HEK293 (cell line): Measurements from ENCODE around the gene TMEM161B.

Source experiments
- CTCF ChIP-seq: fragments of 450-650 bp; formaldehyde crosslinking; IDR thresholded peaks from 2 replicates; pipeline ENCODE4 v1.5.1; 2016; ENCODE audit warnings: missing biosample characterization, missing genetic modification characterization
- TSHZ1 ChIP-seq: fragments of 450-650 bp; formaldehyde crosslinking; IDR thresholded peaks from 2 replicates; pipeline ENCODE4 v1.5.1; 2016; ENCODE audit warnings: missing biosample characterization, missing genetic modification characterization, borderline replicate concordance
- ZBTB11 ChIP-seq: fragments of 450-650 bp; formaldehyde crosslinking; conservative IDR thresholded peaks from 2 replicates; pipeline ENCODE4 v1.5.1; 2016; ENCODE audit warnings: low read depth, missing biosample characterization, missing genetic modification characterization
- ZNF362 ChIP-seq: fragments of 450-650 bp; formaldehyde crosslinking; IDR thresholded peaks from 2 replicates; pipeline ENCODE4 v1.5.1; 2016; ENCODE audit warnings: missing biosample characterization, missing genetic modification characterization

GRCh38 chr5:88150747-88151146 lies 117.9 kb downstream of the TMEM161B start:
- TF ChIP-seq CTCF (no peak), TSHZ1 (no peak), ZNF362 (tag by site-specific recombination) (no peak), ZBTB11 (tag by site-specific recombination) (no peak)
